ENCODE measurements around the gene NALCN.

The NALCN gene

DNA sequence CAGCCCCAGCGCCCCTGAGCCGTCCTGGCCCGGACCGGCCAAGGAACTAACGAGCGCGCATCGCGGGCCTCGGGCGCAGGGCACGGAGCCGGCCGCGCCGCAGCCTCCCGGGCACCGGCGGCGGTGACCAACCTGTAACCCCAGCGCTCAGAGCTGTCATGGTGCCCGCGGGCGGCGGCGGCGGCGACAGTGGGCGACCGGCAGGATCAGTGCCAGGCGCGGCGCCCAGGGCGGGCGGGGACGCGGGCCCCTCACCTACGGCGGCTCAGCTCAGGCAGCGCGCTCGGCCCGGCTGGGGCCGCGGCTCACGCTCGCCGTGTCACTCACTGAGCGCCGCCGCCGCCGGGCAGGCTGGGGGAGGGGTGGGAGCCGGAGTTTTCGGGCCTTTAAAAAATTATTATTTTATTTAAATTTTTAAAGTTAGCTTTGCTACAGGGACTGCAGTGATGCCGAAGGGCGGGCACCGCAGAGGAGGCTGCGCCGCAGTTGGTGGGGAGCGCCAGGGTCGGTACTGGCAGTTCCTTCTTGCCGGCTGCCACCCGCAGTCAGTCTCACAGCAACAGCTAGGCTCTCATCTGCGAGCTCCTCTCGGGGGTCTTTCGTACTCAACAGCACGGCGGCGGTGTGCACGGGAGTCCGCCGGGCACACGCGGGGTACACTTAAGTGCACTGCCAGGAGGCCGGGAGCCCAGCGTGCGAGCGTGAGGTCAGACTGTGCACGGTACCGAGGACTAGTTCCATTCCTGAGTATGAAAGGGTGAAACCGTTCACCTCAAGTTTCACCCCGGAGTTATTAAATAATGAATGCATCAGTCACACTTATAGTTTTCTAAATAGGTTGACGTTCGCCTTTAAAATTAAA, at the start of gene NALCN:
TSS of gene NALCN (minus strand) at position 328 of the 862 bp plus-strand sequence. CDS start 17,382 bp downstream, outside the sequence.
- DNase-seq (ENCODE audit: low read depth), result no peak

DNA sequence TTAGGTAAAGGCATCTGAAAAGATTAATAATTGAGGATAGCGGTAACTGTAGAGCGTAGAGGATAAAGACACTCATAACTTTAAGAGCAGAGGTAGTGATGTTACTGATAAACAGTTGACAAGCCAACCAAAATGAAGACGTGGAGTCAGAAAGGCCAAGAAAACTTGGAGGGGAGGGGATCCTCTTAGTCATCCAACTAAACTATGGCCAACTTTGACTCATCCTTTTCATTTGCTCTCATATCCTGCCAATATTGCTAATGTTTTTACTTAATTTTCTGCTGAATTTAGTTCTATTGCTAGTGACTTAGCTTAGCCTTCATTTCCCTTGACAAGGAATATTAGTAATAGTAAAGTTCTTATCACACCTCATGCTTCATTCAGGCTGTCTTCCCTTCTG, 49.6 kb upstream of the NALCN start:
- no peak for DNase-seq (ENCODE audit: low read depth)

DNA sequence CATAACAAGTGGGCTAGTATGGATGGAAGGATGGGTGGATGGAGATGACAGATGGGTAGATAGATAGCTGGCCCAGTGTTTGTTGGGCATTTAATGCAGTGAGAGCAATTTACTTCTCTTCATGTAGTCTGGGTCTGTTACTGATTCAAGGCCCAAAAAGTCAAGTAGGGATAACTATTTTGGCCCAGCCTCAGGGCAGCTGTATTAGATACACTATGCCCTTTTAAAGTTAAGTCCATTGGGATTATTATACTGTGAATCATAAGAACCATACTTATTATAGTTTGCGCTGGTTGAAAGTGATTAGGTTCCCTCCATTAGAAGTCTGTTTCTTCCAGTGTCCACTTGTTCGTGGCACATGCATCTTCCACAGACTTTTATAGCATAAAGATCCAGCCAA, 40.9 kb upstream of the NALCN start:
- DNase-seq (ENCODE audit: low read depth), result no peak

DNA sequence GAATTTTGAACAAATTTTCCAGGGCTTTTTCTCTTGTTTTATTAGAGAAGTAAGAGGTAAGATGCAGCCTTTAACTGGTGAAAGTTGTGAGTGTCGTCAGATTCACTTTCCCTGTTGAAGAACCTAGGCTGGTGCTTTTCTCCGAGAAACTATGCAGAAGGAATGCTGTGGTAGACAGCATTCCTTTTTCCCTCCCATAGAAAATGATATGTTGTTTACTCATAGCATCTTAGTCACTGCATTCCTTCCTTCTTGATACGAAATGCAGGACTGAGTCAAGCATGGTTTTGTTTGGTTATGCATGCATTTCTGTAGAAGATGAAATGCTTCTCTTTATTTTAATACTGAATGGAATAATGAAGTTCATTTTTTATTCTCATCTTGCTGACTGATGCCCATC, 39.6 kb upstream of the NALCN start:
- DNase-seq (ENCODE audit: low read depth), result no peak

DNA sequence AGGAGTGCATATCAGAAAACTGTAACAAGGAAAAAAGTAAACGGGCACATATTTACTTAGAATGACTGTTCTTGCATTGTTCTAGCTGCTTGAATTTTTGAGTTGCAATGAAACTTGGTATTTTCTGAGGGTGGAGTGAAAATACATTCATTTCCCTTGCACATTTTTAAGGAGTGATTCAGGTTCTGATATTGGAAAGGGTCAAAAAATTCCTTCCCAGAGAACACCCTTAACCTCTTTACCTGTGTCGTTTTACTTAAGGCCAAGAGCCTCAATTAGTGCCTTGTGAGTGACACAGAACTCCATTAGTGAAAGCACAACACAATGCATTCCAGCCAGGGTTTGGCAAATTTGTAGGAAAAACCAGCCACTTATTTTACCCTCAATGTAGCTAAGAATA, 38.5 kb upstream of the NALCN start:
- no peak for DNase-seq (ENCODE audit: low read depth)

DNA sequence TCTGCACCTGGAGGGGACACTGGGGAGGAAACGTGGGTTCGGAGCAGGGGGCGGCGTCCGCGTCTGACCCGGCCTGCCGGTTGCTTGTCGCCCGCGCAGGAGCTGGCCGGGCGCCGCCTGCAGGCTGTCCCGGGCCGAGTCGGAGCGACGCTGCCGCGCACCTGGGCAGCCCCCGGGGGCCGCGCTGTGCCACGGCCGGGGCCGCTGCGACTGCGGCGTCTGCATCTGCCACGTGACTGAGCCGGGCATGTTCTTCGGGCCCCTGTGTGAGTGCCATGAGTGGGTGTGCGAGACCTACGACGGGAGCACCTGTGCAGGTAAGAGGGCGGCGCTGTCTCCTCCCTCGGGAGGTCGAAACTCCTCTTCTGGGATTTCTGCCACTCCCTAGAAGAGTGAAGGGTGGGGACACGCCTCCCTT, 37.5 kb upstream of the NALCN start:
- DNase-seq (ENCODE audit: low read depth), result no peak

DNA sequence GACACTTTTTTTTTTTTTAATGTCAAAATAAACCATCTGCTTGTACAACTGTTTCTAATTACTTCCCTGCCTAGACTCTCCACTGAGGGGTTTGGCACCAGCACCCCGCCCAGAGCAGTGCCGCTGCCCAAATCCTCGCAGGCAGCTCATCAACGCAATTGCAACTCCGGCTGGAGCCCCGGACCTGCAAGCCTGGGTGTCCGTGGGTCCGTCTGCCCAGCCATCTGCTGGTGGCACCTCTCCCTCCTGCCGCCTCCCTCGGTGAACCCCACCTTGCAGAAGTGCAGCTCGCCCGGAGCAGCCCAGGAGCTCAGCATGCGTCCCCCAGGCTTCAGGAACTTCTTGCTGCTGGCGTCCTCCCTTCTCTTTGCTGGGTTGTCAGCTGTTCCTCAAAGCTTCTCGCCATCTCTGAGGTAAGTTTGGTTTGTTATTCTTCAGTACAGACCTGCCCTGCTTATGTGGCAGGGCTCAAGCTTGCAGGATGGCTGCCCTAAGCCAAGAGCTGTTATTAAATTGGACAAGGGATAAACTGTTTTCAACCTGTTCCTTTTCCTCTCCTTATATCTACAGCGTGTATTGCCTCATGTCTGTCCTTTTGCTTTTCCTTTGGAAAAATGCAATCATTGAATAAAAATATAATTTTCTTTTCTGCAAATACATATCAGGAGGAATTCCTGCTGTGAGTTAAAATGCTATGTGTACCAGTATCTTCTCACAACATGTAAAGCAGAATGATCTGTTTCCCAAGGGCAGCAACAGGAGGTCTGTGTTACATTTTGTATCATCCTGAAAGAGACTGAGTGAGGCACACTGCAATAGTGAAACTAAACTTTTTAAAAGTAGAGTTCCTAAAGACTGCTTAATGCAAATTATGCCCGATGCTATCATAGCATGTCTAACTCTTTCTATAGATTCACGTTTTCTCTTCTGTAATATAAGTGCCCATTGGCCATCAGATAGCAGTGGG, 36.5 kb upstream of the NALCN start, which contains the start of gene ITGBL1:
TSS of gene ITGBL1 (plus strand) at position 157 of the 967 bp plus-strand sequence. CDS start at position 316, 159 bp downstream.
- DNase-seq (ENCODE audit: low read depth), result no peak

DNA sequence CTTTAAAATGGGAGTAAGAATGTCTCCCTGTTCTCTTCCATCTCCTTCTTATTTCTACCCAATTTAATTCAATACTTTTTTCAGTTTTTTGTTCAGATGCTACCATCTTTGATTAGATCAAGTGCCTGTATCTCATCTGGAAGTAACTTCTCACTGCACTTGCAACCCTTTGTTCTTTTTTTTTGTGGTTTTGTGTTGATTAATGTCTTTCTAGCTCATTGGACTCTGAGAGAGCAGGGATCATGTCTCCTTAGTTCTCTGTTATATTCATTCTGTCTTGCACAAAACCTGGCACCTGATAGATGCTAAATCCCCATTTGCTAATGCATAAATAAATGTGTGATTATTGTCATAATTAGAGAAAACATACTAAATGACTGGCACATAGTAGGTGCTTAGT, 35.3 kb upstream of the NALCN start:
- no peak for DNase-seq (ENCODE audit: low read depth)

DNA sequence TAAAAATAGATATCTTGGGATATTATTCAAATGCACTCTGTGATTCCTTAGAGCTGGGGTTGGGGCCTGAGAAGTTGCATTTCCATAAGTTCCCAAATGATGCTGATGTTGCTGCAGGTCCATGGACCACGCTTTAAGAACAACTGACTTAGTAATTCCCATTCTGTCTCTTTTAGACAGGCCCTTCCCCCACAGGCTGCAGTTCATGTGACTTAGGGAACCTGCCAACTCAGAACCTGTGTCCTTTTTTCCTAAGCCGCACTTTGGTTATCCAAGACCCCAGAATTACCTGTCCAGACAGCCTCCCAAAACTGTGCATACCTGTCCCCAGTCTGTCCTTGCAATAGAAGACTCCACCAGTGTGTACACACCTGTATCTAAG, 34.4 kb upstream of the NALCN start:
- DNase-seq (ENCODE audit: low read depth), result no peak

DNA sequence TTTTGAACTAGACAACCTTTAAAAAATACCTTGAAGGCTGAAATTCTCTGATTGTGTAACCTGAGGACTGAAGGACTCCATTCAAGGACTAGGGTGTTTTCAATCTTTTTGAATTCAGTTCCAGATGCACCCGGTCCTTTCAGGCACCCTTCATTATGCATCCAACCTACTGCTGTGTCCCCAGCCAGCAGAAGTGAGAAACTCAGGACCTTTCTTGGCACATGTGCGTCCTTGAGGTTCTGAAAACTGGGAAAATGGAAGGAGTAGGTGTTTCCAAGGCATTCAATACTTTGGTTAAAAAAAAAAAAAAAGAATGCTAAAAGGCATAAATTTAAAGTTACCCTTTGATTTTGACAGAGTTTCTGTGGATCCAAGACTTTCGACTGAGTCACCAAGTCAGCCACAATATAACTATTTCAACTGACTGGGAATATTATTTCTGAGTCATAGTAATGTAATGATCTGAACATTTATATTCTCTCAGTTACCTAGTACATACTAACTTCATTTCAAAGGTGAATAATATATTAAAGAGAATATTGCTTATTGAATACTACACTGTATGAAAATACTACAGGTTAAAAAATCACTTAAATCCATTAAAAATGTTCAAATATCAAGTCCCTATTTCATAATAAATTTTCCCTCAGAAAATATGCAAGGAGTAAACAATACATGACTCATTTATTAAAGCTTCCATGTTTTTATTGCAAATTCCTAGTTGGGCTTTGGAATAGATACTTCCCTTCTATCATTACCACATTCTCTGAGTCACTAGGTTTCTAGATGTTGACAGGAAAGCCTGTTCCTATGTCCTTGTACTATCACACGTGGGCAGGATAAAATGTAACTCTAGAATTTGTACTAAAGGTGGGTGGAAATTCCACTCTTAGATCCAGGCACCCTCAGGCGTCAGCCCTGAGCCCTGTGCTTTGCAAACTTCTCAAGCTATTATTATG, 33.8 kb upstream of the NALCN start:
- DNase-seq (ENCODE audit: low read depth), result no peak

DNA sequence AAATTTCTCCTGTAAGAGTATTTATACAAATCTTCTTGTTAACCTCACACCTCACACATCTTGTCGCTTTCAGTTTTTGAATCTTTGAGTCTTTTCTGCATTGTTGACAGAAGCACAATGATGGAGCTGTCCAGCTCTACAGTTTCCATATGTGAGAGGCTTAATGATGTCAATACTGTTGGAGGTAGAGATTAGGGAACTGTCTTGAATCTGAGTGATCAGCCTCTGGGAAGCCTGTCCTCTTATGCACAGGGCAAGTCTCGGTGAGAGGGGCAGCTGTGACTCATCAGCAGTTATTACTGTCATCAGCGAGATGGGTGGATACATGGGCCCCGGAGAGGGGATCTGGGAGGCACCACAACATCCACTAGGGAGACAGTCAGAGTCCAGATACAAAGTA, 31.5 kb upstream of the NALCN start:
- no peak for DNase-seq (ENCODE audit: low read depth)

DNA sequence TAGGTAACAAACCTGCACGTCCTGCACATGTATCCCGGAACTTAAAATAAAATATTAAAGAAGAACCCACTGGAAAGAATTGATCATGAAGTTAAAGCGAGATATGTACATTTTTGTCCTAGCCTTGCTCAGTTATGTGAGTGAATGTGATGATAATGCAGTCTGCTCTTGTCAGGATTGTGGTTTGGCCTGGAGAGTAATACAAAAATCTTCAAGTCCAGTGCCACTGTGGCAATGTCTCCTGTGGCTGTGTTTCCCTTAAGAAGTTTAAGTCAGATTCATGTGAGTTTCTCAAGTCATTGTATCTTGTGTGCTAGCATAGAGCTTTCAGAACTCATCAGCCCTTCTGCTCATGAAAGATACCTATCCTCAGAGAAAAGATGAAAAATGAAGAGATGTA, 18.2 kb upstream of the NALCN start:
- no peak for DNase-seq (ENCODE audit: low read depth)

DNA sequence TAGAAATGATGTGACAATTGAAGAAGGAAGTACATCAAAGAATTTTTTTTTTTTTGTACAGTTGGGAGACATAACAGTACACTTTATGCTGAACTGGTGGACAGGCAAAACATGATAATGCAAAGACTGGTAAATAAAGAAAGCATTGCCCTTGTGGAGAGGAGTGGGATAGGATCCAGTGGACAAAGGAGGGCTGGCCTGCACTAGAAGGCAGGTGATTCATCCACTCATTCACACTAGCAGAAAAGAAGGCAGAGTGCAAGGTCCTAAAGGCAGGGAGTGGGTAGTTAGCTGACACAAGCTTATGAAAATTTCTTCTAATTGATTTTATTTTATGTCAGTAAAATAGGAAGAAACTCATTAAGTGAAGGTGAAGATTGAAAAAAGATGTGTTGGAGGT, 17.6 kb upstream of the NALCN start:
- DNase-seq (ENCODE audit: low read depth), result no peak

DNA sequence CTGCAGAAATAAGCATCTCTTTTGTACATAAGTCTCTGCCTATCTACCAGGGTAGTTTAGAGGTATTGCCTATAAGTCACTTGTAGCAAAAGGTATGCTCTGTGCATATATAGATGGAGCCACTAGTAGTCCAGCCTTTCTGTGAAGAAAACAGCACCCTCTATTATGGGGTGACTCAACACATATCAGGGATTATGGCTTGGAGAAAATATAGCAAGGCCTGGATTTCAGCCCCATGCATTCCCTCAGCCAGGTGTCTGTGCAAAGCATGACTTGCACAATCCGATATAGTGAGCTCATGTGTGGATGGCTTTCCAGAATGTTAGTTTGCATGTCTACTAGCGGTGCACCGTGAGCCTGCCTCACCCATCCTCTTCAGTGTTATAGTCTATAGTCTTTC, 13.4 kb upstream of the NALCN start:
- DNase-seq (ENCODE audit: low read depth), result no peak

DNA sequence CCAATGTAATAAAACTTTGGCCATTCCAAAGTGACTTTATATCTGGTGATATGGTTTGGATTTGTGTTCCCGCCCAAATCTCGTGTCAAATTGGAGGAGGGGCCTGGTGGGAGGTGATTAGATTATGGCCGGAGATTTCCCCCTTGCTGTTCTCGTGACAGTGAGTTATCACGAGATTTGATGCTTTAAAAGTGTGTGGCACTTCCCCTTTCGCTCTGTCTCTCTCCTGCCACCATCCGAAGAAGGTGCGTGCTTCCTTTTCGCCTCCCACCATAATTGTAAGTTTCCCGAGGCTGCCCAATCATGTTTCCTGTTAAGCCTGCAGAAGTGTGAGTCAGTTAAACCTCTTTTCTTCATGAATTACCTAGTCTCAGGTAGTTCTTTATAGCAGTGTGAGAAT, 9.3 kb upstream of the NALCN start:
- DNase-seq (ENCODE audit: low read depth), result no peak

DNA sequence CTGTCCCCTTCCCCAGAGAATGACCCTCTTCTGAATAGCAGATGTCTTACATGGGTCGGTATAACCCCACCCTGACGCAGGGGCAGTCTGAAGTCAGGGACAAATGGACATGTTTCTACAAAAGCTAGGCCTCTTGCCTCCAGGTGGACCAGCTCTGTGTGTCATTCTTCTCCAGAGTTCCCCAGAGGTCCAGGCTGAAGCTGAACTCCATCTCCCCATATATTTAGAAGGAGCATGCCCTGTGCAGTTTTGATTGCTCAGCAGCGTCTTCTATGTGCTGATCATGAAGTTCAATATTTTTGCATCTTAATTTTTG, 8.8 kb upstream of the NALCN start:
- no peak for DNase-seq (ENCODE audit: low read depth)

DNA sequence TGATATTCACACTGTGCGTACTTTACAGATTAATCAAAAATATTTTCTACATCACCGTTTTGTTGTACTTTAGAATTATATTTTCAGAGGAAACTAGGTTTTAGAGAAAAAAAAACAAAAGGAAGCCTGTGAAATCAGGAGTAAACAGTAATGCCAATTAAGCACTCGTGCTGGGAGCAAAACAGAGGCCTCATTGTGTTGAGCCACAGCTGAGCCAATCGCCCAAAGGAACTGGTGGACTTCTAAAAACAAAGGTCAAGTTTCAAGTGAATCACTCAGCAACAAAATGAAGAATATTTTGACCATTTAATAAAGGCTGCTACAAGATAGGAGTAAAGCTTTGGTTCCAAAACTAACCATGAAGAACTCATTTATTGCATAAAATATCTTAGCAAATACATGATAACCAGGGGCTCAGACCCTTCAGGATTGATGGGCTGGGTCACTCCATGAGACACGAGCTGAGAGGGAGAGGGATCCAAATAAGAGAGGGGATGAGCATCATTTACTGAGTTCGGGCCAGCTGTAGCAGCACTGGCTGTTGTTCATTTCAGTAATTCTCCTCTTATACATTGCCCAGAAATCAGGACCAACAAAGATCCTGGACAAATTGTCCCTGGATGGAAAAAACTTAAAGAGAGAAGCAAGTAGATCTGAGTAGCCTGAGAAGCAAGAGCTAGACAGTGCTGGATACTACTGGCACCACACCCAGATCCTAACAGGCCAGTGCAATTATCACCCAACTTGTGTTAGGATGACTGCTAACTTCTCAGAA, 8.3 kb upstream of the NALCN start:
- DNase-seq (ENCODE audit: low read depth), result no peak

DNA sequence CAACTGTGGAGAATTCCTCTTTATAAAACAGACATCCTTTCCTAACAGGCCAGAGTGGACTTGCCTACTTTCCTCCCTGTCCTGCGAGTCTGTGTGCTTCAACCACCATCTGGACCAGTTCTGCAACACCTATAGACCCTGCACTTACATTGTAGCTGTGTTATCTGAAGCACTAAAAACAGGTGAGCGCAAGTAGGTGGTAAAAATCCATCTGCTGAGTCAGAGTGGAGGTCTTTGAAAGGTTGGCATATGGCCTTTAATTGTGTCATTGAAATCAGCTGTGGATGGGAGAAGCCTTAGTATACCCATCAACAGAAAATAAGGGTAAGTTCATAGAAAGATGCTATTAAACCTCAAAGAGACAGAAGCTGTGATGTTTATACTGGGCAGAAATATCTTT, 7.6 kb upstream of the NALCN start:
- DNase-seq (ENCODE audit: low read depth), result no peak

DNA sequence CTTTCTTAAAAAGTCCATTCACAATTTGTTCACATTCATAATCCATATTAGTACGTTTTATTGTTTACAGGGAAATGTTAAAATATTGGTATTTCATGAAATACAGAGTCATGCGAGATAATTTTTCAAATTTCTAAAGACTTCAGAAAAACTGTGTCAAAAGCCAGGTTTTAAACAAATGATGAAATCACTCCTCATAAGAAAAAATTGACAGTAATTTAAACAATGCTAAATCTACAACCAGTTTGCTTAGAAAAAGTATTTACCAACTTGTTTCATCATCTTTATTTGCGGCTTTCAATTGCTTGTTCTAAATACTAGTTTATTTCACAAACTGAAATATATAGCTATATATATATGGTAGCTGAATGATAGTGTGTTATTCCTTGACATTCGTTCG, 1.2 kb upstream of the NALCN start:
- DNase-seq (ENCODE audit: low read depth), result no peak

DNA sequence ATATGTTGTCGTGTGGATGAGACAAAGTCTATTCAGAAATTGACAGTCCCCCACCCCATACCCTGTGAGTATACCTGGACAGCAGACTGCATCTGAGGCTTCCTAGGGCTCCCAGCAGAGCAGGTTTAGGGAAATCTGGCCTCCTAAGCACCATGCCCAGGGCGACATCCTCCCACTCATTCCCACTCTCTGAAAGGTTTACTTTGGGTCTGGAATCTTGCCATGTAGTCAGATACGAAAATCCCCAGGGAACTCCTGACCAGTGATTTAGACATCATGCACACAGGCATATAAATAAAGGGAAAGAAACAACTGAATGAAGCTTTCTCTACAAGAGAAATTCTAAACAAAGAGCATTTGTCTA, 717 bp upstream of the NALCN start:
- DNase-seq (ENCODE audit: low read depth), result no peak
